GM21737 (cell line): ENCODE measurements around the gene KIF3B.
"Not testable (repeated sequence)": the region's sequence is repeated elsewhere in the genome, so short reads cannot be mapped to it uniquely, and the experiment has no call there.

Experiments used
- ATAC-seq: cut with Tn5 transposase; IDR thresholded peaks from one replicate; pipeline ENCODE4 v1.9.1; 2021; ENCODE audit warnings: mild to moderate bottlenecking, moderate library complexity; ENCODE audit not compliant: unreplicated experiment

KIF3B gene

DNA sequence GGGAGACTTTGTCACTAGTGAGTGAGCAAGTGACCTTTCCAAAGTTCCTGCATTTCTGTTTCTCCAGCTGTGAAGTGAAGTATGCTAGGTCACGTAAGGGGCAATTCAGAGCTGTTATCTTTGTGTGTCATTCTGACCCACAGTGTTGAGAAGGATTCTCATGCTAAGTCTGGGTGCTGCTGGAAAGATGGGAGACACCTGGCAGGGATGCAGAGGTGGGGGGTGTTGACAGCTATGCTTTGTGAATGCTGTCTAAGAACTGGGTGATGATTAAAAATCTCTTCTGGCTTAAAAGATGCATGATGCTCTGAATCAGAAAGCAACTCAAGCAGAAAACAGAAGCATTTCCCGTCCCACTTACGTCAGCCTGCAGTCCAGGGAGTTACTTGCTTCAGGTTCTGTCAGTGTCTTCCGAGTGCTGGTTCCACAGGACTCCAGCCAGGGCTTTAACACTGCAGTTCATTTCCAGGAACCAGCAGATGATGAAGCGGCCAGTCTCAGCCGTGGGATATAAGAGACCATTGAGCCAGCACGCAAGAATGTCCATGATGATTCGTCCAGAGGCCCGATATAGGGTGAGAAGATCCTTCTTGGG, 49.7 kb downstream of the KIF3B start:
- ATAC-seq, result no peak

- ATAC-seq, result no peak
Observed at GRCh38 chr20:32329817-32330554, 52.5 kb downstream of the KIF3B start.

GRCh38 chr20:32330555-32330897, 53.1 kb downstream of the KIF3B start:
- ATAC-seq, result no peak

GRCh38 chr20:32332614-32333013, 55.2 kb downstream of the KIF3B start:
- ATAC-seq, result no peak

GRCh38 chr20:32333181-32333987, 55.9 kb downstream of the KIF3B start:
- no peak for ATAC-seq

GRCh38 chr20:32333988-32334885, 56.8 kb downstream of the KIF3B start:
- ATAC-seq, result no peak

GRCh38 chr20:32336918-32337347, 59.5 kb downstream of the KIF3B start:
- ATAC-seq, result no peak

DNA sequence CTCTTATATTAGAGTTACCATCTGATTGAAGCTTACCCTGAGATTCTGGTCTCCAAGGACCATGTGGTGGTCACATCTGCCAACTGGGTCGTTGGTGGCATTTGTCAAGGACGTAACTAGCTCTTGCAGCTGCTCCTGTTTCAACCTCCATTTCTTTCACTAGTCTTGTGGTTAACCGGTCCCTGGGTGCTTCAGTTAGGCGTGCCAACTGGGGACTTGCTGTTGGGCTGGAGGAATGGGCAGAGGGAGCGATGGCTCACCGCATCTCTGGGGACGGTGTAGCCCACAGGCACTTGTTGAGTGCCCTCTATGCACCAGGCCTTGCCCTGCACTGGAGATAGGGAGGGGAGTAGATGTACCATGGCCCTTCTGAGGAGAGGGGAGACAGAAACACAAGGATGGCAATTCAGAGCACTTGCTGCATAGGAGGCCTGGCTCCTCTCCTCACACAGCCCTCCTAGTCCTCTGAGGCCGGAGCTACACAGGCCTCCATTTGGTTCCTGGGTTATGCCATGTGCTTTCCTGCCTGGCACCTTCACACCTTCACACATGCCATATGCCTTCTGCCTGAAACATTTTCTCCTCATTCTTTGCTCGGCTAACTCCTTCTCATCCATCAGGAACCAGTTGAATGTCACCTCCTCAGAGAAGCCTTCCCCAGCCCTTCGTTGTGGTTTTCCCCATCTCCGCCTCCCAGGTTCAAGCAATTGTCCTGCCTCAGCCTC, 60.6 kb downstream of the KIF3B start:
- no peak for ATAC-seq

DNA sequence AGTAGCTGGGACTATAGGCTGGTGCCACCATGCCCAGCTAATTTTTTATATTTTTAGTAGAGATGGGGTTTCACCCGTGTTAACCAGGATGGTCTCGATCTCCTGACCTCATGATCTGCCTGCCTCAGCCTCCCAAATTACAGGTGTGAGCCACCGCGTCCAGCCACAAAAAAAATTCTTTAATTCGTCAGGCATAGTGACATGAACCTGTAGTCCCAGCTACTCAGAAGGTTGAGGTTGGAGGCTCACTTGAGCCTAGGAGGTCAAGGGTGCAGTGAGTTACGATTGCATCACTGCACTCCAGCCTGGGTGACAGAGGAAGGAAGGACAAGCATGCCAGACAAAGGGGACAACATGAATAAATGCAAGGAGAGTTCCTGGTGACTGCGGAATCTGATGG, 61.2 kb downstream of the KIF3B start:
- no peak for ATAC-seq

- ATAC-seq, result no peak
Observed at GRCh38 chr20:32339116-32339515, 61.7 kb downstream of the KIF3B start.

- ATAC-seq, result not testable (repeated sequence)
Observed at GRCh38 chr20:32341053-32341452, 63.6 kb downstream of the KIF3B start.

DNA sequence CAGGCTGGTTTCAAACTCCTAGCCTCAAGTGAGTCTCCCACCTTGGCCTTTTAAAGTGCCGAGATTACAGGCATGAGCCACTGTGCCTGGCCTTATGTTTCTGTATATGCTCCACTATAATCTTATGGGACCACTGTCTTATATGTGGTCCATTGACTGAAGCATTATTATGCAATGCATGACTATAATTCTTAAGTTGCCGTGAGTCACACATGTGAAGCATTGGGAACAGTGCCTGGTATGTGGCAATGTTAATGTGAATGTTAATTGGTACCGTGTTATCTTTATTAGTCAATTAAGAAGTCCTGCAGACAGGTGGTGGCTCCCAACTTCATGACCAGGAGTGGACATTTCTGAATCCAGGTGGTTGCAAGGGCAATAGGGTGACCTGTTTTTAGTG, 66.0 kb downstream of the KIF3B start:
- ATAC-seq, result no peak

- no peak for ATAC-seq
Observed at GRCh38 chr20:32344835-32345506, 67.5 kb downstream of the KIF3B start.

DNA sequence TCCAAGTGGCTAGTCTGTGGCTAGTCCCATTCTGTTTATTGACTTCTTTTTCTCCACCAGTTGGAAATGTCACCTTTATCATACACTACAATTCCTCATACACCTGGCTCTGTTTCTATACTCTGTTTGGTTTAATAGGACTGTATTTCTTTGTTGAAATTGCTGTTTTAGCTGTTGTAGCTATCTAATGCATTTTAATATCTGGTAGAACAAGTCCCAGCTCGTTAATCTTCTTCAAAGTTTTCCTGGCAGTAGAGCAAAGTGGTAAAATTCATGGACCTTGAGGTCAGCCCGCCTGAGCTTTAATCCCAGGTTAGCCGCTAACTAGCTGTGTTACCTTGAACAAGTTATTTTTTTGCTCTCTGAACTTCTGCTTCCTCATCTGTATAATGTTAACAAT, 70.8 kb downstream of the KIF3B start:
- no peak for ATAC-seq

DNA sequence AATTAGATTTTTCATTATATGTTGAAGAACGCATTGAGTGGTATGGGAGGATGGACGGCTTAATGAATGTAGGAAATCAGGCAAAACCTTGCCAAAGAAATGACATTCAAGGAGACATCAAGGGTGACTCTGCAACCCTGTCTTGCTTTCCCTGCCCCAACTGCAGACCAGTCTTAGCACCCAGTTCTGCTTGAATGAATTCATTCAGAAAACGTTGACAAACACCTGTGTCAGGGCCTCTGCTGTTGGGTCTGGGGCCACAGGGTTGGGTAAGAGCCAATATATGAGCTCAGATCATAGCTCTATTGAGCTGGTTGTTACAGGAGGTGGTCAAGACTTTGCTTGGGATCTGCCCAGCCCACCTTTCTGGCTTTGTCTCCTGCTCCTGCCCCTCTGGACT, 73.0 kb downstream of the KIF3B start:
- ATAC-seq, result no peak

- ATAC-seq, result no peak
Observed at GRCh38 chr20:32352121-32352720, 74.8 kb downstream of the KIF3B start.

DNA sequence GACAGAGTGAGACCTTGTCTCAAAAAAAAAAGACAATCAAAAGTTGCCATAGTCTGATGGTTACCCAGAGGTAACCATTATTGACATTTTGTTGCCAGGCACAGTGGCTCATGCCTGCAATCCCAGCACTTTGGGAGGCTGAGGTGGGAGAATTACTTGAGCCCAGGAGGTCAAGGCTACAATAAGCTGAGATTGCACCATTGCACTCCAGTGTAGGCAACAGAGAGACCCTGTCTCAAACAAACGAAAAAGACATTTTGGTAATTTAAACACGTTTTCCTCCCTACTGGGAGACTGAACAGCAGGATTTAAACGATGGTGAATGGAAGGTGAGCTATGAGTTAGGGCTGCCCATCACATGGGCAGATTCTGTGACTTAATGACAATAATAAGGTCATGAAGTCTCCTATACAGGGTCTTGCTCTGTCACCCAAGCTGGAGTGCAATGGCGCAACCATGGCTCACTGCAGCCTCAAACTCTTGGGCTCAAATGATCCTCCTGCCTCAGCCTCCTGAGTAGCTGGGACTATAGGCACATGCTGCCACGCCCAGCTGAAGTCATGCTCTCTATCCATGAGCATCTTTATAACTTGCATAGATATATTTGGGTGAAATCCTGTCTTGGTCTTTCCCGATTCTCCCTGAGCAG, 76.5 kb downstream of the KIF3B start:
- ATAC-seq, result no peak

DNA sequence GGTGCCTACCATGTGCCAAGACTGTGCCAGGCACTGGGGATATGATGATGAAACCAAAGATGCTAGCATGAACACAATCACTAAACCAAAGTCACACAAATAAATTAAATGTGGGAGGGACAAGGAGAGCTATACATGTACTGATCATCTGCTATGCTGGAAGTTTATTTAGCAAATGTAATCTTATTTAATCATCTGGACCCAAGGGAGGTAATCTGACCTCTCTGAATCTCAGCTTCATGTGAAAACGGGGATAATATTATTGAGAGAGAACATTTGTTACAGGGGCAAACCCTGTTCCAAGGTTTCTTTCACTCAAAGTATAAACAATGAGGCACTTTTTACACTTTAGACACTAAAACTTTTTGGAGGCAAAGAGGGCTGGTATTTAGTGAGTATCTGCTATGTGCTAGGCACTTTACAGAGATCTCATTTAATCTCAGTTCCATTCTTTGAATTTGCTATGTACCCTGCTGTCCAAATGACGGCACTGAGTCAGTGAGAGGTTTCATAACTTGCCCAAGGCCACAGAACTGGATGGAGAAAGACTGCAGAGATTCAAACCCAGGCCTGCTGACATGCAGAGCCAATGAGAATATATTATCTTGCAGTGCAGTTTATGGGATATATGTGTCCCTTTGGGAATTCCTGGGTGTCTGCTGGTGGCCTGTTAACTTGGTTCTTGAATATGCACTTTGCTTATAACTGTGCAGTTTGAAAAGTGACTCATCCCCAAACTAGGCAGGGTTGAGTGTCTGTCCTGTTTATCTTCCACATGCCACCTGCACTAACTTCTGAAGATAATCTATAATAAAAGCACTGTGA, 77.4 kb downstream of the KIF3B start:
- ATAC-seq, result no peak
